ENCODE data around the gene MGAT1.
"Not testable (repeated sequence)": the region's sequence is repeated elsewhere in the genome, so short reads cannot be mapped to it uniquely, and the experiment has no call there.

The MGAT1 gene

GRCh38 chr5:180804129-180804618 is 1.6 kb upstream of the MGAT1 start:
- DNase-seq (ENCODE audit: low read depth), result peak; percentile 36

DNA sequence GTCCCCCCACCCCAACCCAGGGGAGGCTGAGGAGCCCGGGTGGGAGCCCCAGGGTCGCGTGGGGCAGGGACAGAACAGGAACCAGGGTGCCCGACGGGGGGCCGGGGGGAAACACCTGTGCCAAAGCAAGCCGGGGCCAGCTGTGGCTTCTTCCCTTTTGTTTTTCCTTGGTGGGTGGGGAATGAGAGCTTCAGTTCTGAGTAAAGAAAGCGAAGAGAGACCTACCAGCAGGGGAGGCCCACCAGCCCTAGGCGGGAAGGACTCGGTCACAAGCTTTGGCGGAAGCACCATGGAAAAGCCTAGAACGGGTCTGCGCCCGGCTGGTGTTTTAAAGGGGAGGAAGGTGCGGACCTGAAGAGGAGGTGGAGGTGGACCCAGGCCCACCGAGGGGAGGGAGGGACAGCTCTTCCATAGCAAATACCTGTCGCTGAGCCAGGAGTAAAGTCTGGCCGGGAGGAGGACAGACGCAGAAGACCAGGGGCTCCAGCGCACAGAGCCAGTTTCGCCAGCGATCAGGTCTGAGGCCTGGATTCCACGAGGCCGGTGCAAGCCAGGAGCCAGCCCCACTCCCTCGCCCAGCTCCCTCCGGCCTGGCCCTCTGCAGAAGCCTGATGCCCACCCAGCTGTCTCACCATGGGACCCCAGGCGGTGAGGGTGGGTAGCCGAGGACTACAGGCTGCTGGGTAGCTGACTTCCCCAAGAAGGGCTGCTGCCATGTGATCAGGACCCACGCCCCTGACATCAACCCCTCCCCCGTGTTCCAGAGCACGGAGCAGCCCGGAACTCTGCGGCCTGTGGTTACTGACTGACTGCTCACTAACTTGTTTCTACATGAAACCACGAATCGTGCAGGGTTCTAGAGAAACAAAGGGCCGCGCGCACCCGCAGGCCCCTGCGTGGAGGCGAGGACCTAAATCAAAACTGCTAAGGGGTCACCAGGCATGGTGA is 849 bp upstream of the MGAT1 start:
- DNase-seq (ENCODE audit: low read depth), result peak; percentile 82

DNA sequence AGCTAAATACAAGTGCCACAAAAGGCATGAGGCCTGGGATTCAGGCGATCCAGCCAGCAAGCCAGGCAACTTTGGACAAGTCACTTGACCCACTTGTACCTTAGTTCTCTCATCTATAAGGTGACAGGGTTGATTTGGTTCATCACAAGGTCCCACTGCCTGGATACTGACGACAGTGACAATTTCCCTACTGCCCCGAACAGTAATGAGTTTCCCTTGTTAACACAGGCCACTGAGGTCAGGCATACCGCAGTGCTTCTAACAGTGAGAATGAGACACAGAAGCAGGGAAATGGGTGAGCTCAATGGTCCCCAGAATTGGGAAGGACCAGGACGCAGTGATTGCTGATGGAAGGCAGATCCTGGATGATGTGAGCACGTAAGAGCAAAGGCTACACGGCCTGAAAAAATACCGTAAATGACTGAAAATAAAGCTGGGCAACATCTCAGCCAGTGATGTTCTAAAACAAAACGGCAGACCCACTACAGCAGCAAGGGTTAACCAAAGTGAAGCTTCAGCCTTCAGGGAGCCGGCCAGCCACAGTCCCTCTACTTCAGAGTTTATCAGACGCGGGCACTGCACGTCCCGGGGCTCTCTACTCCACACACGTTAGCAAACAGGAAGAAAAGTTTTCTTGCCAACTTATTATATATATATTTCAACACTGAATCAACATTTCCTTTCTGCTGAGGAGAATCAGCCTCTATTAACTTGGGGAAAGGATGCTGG is 846 bp downstream of the MGAT1 start:
- no peak for DNase-seq (ENCODE audit: low read depth)

DNA sequence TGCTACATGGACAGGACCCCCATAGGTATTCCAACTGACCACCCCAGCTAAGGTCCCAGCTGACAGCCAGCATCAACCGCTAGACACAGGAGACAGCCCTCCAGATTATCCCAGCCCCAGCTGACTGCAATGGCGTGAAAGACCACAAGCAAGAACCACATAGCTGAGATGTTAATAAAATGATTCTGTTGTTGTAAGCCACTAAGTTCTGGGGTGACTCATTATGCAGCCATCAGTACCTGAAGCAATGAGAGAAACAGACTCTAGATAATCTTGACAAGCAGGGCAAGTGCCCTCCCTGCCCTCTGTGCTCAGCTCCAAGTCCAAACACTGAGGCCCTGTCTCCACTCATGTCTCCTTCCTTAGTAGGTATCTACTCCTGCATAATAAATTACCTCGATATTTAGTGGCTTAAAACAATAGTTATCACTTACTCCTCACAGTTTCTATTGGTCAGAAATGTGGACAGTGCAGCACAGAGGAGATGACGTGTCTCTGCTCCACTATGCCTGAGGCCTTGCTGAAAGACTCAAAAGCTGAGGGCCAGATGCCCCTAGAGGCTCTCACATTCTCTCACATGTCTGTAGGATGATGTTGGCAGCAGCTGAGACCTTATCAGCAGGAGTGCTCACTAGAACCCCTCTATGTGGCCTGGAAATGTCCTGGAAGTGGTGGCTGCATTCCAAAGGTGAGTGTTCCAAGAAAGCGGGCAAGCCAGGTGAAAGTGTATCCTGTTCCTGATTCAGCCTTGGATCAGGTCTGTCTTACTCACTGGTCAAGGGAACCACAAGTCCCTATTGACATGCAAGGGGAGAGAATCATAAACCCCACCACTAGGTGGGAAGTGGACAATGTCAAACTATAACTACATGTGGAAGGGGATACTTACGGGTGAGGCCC is 2.5 kb downstream of the MGAT1 start:
- DNase-seq (ENCODE audit: low read depth), result no peak

DNA sequence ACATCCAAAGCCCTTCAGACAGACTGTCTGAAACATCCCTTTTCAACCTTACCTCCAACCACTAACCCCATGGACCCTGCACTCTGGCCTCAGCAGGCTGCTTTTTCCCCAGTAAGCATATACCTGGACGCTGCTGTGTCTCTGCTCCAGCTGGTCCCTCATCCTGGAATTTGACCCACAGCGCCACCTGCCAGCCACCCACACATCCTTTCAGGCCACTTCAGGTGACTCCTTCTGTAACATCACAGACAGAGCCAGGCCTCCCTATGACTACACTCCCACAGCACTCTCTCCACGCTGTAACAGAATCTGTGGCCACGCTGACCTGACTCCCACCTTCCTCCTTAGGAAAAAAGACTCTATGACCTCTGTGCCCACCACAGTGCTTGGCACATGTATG is 3.4 kb downstream of the MGAT1 start:
- DNase-seq (ENCODE audit: low read depth), result no peak

GRCh38 chr5:180798193-180798592 is 4.4 kb downstream of the MGAT1 start:
- DNase-seq (ENCODE audit: low read depth), result no peak

- DNase-seq (ENCODE audit: low read depth), result no peak
These were observed 5.1 kb downstream of the MGAT1 start for GRCh38 chr5:180797256-180798192.

- DNase-seq (ENCODE audit: low read depth), result no peak
These were observed 6.8 kb downstream of the MGAT1 start for GRCh38 chr5:180795771-180796313.

DNA sequence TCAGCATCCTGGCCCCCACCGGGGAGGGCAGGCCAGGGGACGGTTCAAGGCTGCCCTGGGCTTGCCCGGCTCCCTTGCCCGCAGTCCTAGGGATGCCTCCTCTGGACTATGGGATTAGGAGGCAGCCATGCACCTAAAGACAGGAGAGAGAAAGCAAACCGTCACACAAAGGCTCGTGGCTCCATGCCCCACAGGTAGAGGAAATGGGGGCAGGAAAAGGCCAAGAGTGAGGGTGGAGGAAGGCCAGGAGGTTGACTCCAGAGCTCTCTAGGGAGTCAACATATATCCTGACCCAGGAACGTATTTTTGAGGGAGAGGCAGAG is 9.7 kb downstream of the MGAT1 start:
- DNase-seq (ENCODE audit: low read depth), result no peak

DNA sequence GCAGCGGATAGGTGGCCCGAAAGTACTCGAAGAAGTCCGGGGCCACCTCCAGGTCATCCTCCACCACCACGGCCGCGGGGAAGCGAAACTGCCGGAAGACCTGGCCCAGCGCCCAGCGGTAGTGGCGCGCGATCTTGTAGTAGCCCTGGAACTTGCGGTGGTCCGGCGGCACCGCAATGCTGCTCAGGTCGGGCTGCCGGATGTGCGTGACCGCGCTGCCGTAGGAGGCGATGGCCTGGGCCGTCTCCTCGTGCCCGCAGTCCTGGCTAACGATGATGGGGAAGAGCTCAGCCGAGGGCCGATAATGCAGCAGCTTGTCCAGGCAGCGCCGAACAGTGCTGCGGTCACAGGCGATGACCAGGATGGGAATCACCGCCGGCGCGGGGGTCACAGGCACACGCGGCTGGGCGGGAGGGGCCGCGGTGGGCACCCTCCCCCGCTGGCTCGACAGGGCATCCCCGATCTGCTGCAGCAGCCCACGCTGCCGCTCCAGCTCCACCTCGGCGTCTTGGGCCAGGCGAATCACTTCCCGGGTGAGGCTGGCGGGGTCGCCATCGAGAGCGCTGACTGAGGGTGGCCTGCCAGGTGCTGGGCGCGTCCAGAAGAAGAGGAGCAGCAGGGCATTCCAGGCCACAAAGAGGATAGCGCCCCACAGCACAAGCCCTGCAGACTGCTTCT is 10.2 kb downstream of the MGAT1 start:
- DNase-seq (ENCODE audit: low read depth), result no peak

- no peak for DNase-seq (ENCODE audit: low read depth)
These were observed 10.9 kb downstream of the MGAT1 start for GRCh38 chr5:180791611-180792213.

DNA sequence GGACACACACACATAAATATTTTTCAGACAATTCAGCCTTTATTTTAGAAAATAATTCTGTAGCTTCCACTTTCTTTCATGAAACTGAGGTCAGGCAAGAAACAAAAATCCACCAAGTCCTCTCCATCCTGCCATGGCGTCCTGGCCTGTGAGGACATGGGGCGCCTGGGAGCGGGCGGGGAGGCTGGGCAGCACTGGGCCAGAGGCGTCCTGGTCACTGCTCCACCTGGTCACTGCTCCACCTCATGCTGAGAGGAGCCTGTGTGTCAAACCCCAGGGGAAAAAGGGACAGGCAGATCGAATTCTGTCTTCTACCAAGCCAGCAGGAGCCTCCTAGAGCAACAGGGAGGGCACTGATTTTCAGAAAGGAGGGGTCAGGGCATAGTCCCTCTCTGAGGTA is 12.1 kb downstream of the MGAT1 start:
- DNase-seq (ENCODE audit: low read depth), result no peak

- no peak for DNase-seq (ENCODE audit: low read depth)
These were observed 12.6 kb downstream of the MGAT1 start for GRCh38 chr5:180790020-180790419.

DNA sequence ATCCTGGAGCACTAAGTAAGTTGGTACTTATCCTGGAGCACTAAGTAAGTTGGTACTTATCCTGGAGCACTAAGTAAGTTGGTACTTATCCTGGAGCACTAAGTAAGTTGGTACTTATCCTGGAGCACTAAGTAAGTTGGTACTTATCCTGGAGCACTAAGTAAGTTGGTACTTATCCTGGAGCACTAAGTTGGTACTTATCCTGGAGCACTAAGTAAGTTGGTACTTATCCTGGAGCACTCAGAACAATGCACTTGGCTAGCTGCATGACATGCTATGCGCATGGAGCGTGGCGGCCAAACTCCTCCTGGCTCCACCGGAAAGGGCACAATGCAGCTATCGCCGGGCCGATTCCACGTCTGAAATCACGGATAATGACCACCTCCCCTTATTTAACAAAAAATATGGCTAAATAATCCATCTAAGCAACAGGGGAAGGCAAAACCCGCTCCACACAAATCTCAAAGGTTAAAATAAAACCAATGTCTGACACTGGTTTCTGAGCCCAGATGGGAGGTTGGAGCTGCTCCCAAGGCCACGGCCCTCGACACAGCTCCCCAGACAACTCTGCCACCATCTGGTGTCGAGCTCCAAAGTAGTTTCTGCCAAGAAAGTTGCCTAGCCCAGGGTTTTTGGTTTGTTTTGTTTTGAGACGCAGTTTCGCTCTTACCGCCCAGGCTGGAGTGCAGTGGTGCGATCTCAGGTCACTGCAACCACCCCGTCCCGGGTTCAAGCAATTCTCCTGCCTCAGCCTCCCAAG is 13.8 kb downstream of the MGAT1 start:
- DNase-seq (ENCODE audit: low read depth), result not testable (repeated sequence)

DNA sequence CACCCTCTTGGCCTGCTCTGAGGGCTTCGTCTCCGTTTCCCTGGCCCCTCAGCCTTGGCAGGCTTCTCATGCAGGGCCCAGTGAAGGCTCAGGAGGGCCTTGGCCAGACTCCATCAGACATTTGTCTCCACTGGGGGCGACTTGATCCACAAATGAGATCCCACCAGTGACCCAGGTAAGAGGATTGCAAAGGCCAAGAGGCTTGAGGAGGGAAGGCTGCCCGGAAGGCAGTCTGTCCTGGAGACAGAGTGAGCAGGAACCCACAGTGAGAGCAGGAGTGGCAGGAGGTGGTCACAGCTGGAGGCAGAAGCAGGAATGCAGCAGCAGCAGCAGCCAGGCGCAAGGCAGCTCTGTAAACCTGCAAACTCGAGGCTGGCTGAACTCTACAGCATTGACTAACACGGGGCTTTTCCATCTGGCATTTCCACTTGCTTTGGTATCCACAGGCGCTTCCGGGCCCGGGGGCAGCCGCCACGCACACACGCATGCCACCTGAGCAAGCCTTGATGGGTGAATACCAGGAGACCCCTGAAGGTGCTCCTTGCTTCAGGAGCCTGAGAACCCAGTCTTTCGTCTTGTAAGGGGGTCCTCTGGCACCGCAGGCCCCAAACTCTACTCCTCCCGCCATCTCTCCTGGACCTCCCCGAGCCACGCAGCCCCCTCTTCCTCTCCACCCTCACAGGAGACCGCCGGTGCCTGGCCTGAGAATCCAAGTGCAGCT is 14.7 kb downstream of the MGAT1 start:
- DNase-seq (ENCODE audit: low read depth), result no peak

DNA sequence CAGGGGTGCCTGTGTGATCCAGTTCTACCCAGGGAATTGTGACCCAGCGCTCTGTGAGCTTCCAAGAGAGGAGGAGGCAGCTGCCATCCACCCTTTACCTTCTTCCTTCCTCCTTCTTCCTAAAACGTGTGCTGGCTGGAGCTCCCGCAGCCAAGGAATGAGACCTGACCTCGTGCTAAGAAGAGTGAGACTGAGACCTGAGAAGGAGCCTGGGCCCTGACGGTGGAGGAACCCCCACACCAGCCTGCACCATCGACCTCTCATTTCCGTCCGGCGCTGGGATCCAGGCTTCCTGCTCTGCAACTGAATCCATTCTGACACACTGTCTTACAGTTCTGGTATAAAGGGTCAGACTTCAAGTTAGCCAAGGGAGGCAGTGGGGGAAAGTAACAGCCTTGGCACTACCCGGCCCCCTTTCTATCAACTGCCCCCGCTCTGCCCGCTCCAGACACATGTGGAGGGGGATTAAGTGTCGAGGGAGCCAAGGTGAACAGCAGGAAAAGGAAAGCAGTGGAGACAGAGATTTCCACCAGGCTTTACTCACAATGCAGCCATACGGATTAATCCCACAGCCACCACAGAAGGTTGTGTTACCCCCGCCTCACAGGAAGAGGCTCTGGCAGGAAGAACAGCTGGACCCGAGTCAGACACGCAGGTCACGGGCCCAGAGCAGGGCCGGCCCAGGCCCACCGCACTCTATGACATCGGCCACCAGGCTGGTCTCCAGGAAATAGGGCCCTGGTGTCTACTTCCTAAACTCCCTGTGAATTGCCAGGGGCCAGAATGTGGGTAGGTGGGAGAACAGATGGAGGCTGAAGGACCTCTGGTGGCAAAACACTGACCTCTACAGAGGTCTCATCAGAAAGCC is 15.8 kb downstream of the MGAT1 start:
- DNase-seq (ENCODE audit: low read depth), result no peak

DNA sequence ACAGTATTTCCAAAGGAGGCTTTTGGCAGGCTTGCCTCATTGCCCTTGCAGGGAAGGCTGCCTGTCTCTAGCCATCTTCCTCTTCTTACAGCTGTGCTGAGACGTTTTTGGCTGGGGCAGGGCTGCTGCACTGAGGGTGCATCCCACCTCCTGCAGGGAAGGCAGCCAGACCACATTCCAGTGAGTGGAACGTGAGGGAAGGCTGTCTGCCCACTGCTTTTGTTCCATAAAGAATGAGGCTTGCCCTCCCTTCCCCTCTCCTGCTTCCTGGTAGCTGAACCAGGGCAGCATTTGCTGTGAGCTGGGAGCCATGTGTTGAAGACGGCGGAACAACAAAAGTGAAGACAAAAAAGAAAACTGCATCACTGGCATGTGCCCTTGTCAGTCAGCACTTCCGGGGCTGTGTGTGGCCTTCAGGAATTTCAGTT is 16.8 kb downstream of the MGAT1 start:
- no peak for DNase-seq (ENCODE audit: low read depth)

Measured in activated T-cell treated with anti-CD3 and anti-CD28 coated beads for 48 hours (primary cell).